GM18520 (cell line): ENCODE results near the gene TAB3.

Experiments used
- ATAC-seq: cut with Tn5 transposase; IDR thresholded peaks from one replicate; pipeline ENCODE4 v1.9.1; 2021; ENCODE audit not compliant: unreplicated experiment

TAB3 gene

GRCh38 chrX:30889147-30890140 is at the start of gene TAB3:
Gene TAB3 (minus strand): TSS chrX:30889254. CDS start chrX:30859588, 29,666 bp downstream.
- ATAC-seq: peak; percentile 89

GRCh38 chrX:30938295-30938694 is 49.2 kb upstream of the TAB3 start:
- ATAC-seq: no peak

GRCh38 chrX:30935985-30936384 is 46.9 kb upstream of the TAB3 start:
- ATAC-seq: no peak

GRCh38 chrX:30931920-30932319 is 42.9 kb upstream of the TAB3 start:
- ATAC-seq: no peak

- no peak for ATAC-seq
Observed at GRCh38 chrX:30930679-30931078, 41.6 kb upstream of the TAB3 start.

GRCh38 chrX:30930143-30930542 is 41.1 kb upstream of the TAB3 start:
- no peak for ATAC-seq

- ATAC-seq: no peak
Observed at GRCh38 chrX:30920271-30920670, 31.2 kb upstream of the TAB3 start.

- ATAC-seq: no peak
Observed at GRCh38 chrX:30918480-30918879, 29.4 kb upstream of the TAB3 start.

GRCh38 chrX:30913492-30913891 is 24.4 kb upstream of the TAB3 start:
- no peak for ATAC-seq

- ATAC-seq: no peak
Observed at GRCh38 chrX:30910124-30910860, 21.2 kb upstream of the TAB3 start.

GRCh38 chrX:30906726-30907125 is 17.7 kb upstream of the TAB3 start:
- no peak for ATAC-seq

GRCh38 chrX:30905321-30905720 is 16.3 kb upstream of the TAB3 start:
- ATAC-seq: no peak

- ATAC-seq: no peak
Observed at GRCh38 chrX:30904632-30905031, 15.6 kb upstream of the TAB3 start.

- ATAC-seq: no peak
Observed at GRCh38 chrX:30904186-30904585, 15.1 kb upstream of the TAB3 start.

GRCh38 chrX:30900227-30900626 is 11.2 kb upstream of the TAB3 start:
- ATAC-seq: no peak

GRCh38 chrX:30898886-30899285 is 9.8 kb upstream of the TAB3 start:
- no peak for ATAC-seq

- no peak for ATAC-seq
Observed at GRCh38 chrX:30895370-30895769, 6.3 kb upstream of the TAB3 start.

- no peak for ATAC-seq
Observed at GRCh38 chrX:30893206-30893605, 4.2 kb upstream of the TAB3 start.

GRCh38 chrX:30892591-30892990 is 3.5 kb upstream of the TAB3 start:
- no peak for ATAC-seq

GRCh38 chrX:30888526-30889146 is 418 bp downstream of the TAB3 start:
- ATAC-seq: peak; percentile 15

- no peak for ATAC-seq
Observed at GRCh38 chrX:30887721-30888120, 1.3 kb downstream of the TAB3 start.

- ATAC-seq: no peak
Observed at GRCh38 chrX:30887288-30887687, 1.8 kb downstream of the TAB3 start.
